C4-2B (cell line): ENCODE data around the gene RPS6KA1.

Experiments
- ZFX ChIP-seq: fragments of 450-650 bp; IDR thresholded peaks from 2 replicates; pipeline ENCODE4 v1.6.1; 2017
- TF ChIP-seq, protein P1 (sequence below): fragments of 450-650 bp; conservative IDR thresholded peaks from 2 replicates; pipeline ENCODE4 v1.5.1; 2017; ENCODE audit warnings: mild to moderate bottlenecking

GRCh38 chr1:26482921-26483320 lies 46.6 kb upstream of the RPS6KA1 start:
- TF ChIP-seq, protein P1, sequence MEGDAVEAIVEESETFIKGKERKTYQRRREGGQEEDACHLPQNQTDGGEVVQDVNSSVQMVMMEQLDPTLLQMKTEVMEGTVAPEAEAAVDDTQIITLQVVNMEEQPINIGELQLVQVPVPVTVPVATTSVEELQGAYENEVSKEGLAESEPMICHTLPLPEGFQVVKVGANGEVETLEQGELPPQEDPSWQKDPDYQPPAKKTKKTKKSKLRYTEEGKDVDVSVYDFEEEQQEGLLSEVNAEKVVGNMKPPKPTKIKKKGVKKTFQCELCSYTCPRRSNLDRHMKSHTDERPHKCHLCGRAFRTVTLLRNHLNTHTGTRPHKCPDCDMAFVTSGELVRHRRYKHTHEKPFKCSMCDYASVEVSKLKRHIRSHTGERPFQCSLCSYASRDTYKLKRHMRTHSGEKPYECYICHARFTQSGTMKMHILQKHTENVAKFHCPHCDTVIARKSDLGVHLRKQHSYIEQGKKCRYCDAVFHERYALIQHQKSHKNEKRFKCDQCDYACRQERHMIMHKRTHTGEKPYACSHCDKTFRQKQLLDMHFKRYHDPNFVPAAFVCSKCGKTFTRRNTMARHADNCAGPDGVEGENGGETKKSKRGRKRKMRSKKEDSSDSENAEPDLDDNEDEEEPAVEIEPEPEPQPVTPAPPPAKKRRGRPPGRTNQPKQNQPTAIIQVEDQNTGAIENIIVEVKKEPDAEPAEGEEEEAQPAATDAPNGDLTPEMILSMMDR = no peak
- TF ChIP-seq ZFX = no peak
